IPS-20b (cell line): ENCODE data around the gene MYO1E.
"Not testable (repeated sequence)": the region's sequence is repeated elsewhere in the genome, so short reads cannot be mapped to it uniquely, and the experiment has no call there.

Experiments used
- H3K27ac ChIP-seq: one replicate; pipeline ENCODE4 v1.5.1; 2013; ENCODE audit warnings: low read length
- H3K27me3 ChIP-seq: 2 replicates; pipeline ENCODE4 v1.6.1; 2013; ENCODE audit warnings: mild to moderate bottlenecking, low read length, inconsistent platforms; ENCODE audit not compliant: insufficient read depth
- H3K36me3 ChIP-seq: 2 replicates; pipeline ENCODE4 v1.6.1; 2013; ENCODE audit warnings: low read depth, mild to moderate bottlenecking, inconsistent platforms, low read length, moderate library complexity; ENCODE audit not compliant: insufficient read depth
- H3K4me1 ChIP-seq: 2 replicates; pipeline ENCODE4 v1.6.1; 2013; ENCODE audit warnings: mild to moderate bottlenecking, control low read depth, inconsistent platforms, low read length, moderate library complexity; ENCODE audit not compliant: insufficient read depth
- H3K4me3 ChIP-seq: 2 replicates; pipeline ENCODE4 v1.5.1; 2013; ENCODE audit warnings: mild to moderate bottlenecking, low read length, inconsistent platforms
- H3K9ac ChIP-seq: 2 replicates; pipeline ENCODE4 v1.6.1; 2013; ENCODE audit warnings: low read depth, mild to moderate bottlenecking, inconsistent platforms, low read length, moderate library complexity
- H3K9me3 ChIP-seq: 2 replicates; pipeline ENCODE4 v1.6.1; 2013; ENCODE audit warnings: mild to moderate bottlenecking, low read depth, low read length, inconsistent platforms; ENCODE audit not compliant: insufficient read depth

MYO1E gene

GRCh38 chr15:59147666-59148065 lies 225.0 kb downstream of the MYO1E start:
- peak overlapping the region; percentile 19 for H3K27ac ChIP-seq
- peaks cover 18% of the 10 kb centered on the region; the same call in 1 of the 2 replicates for H3K4me1 ChIP-seq
- H3K9ac ChIP-seq = no peak overlapping the region
- H3K36me3 ChIP-seq = peaks cover 59% of the 10 kb centered on the region
- H3K9me3 ChIP-seq = no peaks in the 10 kb centered on the region
- H3K4me3 ChIP-seq = peak overlapping the region; percentile 29
- H3K27me3 ChIP-seq = no peaks in the 10 kb centered on the region

DNA sequence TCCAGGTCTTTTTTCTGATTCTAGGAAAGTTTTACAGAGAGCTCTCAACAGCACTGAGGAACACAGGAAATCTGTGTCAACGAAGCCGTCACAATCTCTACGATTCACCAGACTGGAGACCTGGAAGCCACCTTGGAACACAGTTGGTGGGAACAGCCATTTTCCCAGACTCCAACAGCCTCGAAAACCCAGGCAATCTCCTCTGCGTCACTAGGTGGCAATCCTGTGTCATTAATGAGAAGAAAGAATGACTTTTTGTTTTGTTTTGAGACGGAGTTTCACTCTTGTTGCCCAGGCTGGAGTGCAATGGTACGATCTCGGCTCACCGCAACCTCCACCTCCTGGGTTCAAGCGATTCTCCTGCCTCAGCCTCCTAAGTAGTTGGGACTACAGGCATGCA lies 228.1 kb downstream of the MYO1E start:
- not testable (repeated sequence) for H3K9ac ChIP-seq, H3K9me3 ChIP-seq, H3K27ac ChIP-seq, H3K27me3 ChIP-seq, H3K4me3 ChIP-seq
- Histone ChIP-seq H3K36me3 (peaks cover 49% of the 10 kb centered on the region), H3K4me1 (peaks cover 18% of the 10 kb centered on the region; the same call in 1 of the 2 replicates)

- peaks cover 59% of the 10 kb centered on the region for H3K36me3 ChIP-seq
- H3K27ac ChIP-seq = no peak overlapping the region
- H3K4me1 ChIP-seq = peaks cover 8% of the 10 kb centered on the region; the same call in 1 of the 2 replicates
Observed at GRCh38 chr15:59143281-59143680, 229.4 kb downstream of the MYO1E start.

GRCh38 chr15:59140422-59141226 lies 232.0 kb downstream of the MYO1E start:
- Histone ChIP-seq H3K27me3 (no peaks in the 10 kb centered on the region), H3K4me3 (no peak overlapping the region), H3K9ac (no peak overlapping the region), H3K4me1 (no peaks in the 10 kb centered on the region), H3K9me3 (no peaks in the 10 kb centered on the region), H3K27ac (no peak overlapping the region), H3K36me3 (peaks cover 68% of the 10 kb centered on the region)

More at GRCh38 chr15:59143281-59143680, 229.4 kb downstream of the MYO1E start:
- Histone ChIP-seq H3K9ac (no peak overlapping the region), H3K4me3 (no peak overlapping the region), H3K27me3 (no peaks in the 10 kb centered on the region), H3K9me3 (no peaks in the 10 kb centered on the region)

GRCh38 chr15:59138243-59138642 lies 234.4 kb downstream of the MYO1E start:
- Histone ChIP-seq H3K4me1 (no peaks in the 10 kb centered on the region), H3K9me3 (no peaks in the 10 kb centered on the region), H3K27ac (no peak overlapping the region), H3K4me3 (no peak overlapping the region), H3K9ac (no peak overlapping the region), H3K36me3 (peaks cover 82% of the 10 kb centered on the region), H3K27me3 (no peaks in the 10 kb centered on the region)

DNA sequence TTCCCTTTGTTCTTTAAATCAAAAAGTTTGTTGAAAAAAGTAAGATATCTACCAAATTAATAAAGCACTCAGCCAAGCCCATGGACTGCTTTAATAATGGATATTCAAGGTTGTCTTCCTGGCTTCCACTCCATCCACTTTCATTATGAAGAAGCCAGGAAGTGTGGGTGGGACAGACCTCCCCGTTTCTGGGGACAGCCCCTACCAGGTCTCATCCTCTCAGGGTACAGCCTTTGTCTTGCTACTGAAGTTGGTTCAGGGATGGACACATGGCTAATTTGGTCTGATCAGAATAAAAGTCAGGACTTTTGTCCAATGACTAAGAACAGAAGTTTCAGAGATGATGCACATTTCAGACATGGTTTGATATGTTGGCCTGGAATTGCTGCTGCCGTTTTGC lies 235.1 kb downstream of the MYO1E start:
- no peak overlapping the region for H3K9ac ChIP-seq
- H3K27me3 ChIP-seq = no peaks in the 10 kb centered on the region
- H3K4me3 ChIP-seq = no peak overlapping the region
- no peaks in the 10 kb centered on the region for H3K9me3 ChIP-seq
- H3K36me3 ChIP-seq = peaks cover 83% of the 10 kb centered on the region
- H3K27ac ChIP-seq = no peak overlapping the region
- H3K4me1 ChIP-seq = no peaks in the 10 kb centered on the region

GRCh38 chr15:59133929-59134427 lies 238.7 kb downstream of the MYO1E start:
- Histone ChIP-seq H3K9ac (no peak overlapping the region), H3K36me3 (peaks cover 95% of the 10 kb centered on the region), H3K4me3 (no peak overlapping the region), H3K27me3 (no peaks in the 10 kb centered on the region), H3K4me1 (no peaks in the 10 kb centered on the region), H3K27ac (no peak overlapping the region), H3K9me3 (peaks cover 14% of the 10 kb centered on the region; the same call in 1 of the 2 replicates)

GRCh38 chr15:59131969-59132562 lies 240.6 kb downstream of the MYO1E start:
- peaks cover 82% of the 10 kb centered on the region for H3K36me3 ChIP-seq
- H3K4me3 ChIP-seq = no peak overlapping the region
- H3K4me1 ChIP-seq = no peaks in the 10 kb centered on the region
- H3K27ac ChIP-seq = no peak overlapping the region
- peaks cover 15% of the 10 kb centered on the region; the same call in 1 of the 2 replicates for H3K9me3 ChIP-seq
- no peak overlapping the region for H3K9ac ChIP-seq
- no peaks in the 10 kb centered on the region for H3K27me3 ChIP-seq

DNA sequence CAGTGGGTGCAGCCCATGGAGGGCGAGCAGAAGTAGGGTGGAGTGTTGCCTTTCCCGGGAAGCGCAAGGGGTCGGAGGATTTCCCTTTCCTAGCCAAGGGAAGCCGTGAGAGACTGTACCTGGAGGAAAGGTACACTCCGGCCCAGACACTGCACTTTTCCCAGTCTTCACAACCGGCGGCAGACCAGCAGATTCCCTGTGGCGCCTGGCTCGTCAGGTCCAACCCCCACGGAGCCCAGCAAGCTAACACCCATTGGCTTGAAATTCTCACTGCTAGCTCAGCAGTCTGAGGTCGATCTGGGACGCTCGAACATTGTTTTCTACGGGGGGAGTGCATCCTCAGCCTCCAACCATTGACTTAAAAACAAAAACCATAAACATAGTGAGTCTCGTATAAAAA lies 241.2 kb downstream of the MYO1E start:
- Histone ChIP-seq H3K4me1 (no peaks in the 10 kb centered on the region), H3K9ac (no peak overlapping the region), H3K4me3 (no peak overlapping the region), H3K27me3 (no peaks in the 10 kb centered on the region), H3K9me3 (peaks cover 15% of the 10 kb centered on the region; the same call in 1 of the 2 replicates), H3K27ac (no peak overlapping the region), H3K36me3 (peaks cover 81% of the 10 kb centered on the region)

DNA sequence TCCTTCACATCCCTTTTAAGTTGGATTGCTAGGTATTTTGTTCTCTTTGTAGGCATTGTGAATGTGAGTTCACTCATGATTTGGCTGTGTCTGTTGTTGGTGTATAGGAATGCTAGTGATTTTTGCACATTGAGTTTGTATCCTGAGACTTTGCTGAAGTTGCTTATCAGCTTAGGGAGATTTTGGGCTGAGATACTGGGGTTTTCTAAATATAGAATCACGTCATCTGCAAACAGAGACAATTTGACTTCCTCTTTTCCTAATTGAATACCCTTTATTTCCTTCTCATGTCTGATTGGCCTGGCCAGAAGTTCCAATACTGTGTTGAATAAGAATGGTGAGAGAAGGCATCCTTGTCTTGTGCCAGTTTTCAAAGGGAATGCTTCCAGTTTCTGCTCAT lies 245.4 kb downstream of the MYO1E start:
- not testable (repeated sequence) for H3K4me1 ChIP-seq, H3K4me3 ChIP-seq, H3K27me3 ChIP-seq, H3K27ac ChIP-seq, H3K9ac ChIP-seq
- peaks cover 78% of the 10 kb centered on the region for H3K36me3 ChIP-seq
- H3K9me3 ChIP-seq = peaks cover 15% of the 10 kb centered on the region; the same call in 1 of the 2 replicates

DNA sequence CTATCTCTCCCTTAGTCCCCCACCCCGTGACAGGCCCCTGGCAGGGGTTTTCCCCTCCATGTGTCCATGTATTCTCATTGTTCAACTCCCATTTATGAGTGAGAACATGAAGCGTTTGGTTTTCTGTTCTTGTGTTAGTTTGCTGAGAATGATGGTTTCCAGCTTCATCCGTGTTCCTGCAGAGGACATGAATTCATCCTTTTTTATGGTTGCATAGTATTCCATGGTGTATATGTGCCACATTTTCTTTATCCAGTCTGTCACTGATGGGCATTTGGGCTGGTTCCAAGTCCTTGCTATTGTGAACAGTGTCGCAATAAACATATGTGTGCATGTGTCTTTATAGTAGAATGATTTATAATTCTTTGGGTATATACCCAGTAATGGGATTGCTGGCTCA lies 247.0 kb downstream of the MYO1E start:
- H3K4me1 ChIP-seq, H3K27me3 ChIP-seq, H3K4me3 ChIP-seq, H3K9ac ChIP-seq, H3K27ac ChIP-seq: not testable (repeated sequence)
- peaks cover 72% of the 10 kb centered on the region for H3K36me3 ChIP-seq
- peaks cover 15% of the 10 kb centered on the region; the same call in 1 of the 2 replicates for H3K9me3 ChIP-seq

DNA sequence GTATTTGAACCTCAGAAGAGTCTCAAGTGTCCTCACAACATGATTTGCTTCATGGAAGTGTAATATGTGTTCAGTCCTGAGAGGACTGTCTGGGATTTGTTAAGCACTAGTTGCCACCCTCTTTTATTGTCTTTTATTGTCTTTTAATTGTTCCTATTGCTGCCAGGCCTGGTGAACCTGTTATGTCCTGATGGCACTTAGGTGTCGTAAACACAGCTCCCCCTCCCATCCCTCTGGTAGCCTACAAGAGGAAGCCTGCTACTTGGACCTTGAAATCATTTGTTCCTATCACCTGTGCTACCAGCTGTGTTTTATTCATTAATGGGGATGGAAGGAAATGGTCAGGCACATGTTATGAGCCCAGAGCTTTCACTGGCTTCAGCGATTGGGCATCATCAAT lies 248.4 kb downstream of the MYO1E start:
- Histone ChIP-seq H3K27me3 (no peaks in the 10 kb centered on the region), H3K9me3 (peaks cover 4% of the 10 kb centered on the region; the same call in 1 of the 2 replicates), H3K4me3 (no peak overlapping the region), H3K9ac (no peak overlapping the region), H3K4me1 (no peaks in the 10 kb centered on the region), H3K27ac (no peak overlapping the region), H3K36me3 (peaks cover 72% of the 10 kb centered on the region)
